A673 (cell line): ENCODE data around the gene AKNA.

Experiments used
- EZH2 ChIP-seq: fragments of 200-600 bp; sonication (generic); IDR thresholded peaks from 2 replicates; pipeline ENCODE4 v1.6.1; 2017; ENCODE audit warnings: borderline replicate concordance, low read depth, mild to moderate bottlenecking, mixed read lengths, antibody characterized with exemption, low read length; ENCODE audit not compliant: poor library complexity, severe bottlenecking
- TF ChIP-seq, protein P1 (sequence below): fragments of 300-800, 200-600 bp; sonication (generic); conservative IDR thresholded peaks from 2 replicates; pipeline ENCODE4 v1.5.1; 2017; ENCODE audit warnings: low read depth, mild to moderate bottlenecking, antibody characterized with exemption, low read length, moderate library complexity, mixed read lengths

- TF ChIP-seq, protein P1, sequence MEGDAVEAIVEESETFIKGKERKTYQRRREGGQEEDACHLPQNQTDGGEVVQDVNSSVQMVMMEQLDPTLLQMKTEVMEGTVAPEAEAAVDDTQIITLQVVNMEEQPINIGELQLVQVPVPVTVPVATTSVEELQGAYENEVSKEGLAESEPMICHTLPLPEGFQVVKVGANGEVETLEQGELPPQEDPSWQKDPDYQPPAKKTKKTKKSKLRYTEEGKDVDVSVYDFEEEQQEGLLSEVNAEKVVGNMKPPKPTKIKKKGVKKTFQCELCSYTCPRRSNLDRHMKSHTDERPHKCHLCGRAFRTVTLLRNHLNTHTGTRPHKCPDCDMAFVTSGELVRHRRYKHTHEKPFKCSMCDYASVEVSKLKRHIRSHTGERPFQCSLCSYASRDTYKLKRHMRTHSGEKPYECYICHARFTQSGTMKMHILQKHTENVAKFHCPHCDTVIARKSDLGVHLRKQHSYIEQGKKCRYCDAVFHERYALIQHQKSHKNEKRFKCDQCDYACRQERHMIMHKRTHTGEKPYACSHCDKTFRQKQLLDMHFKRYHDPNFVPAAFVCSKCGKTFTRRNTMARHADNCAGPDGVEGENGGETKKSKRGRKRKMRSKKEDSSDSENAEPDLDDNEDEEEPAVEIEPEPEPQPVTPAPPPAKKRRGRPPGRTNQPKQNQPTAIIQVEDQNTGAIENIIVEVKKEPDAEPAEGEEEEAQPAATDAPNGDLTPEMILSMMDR = no peak
- TF ChIP-seq EZH2 = no peak
These were observed 15.5 kb downstream of the AKNA start for GRCh38 chr9:114371973-114372917.
